HEK293 (cell line): ENCODE measurements around the gene ACSS1.

Experiments
- CTCF ChIA-PET: fragments of 350-600 bp; formaldehyde crosslinking; extraction: SDS; loops from one replicate; lab custom pipeline; 2021; ENCODE audit warnings: antibody characterized with exemption; lab: Yijun Ruan, JAX
- POLR2A ChIA-PET: fragments of 300-600 bp; formaldehyde crosslinking; extraction: SDS; loops from one replicate; lab custom pipeline; 2020; ENCODE audit warnings: antibody characterized with exemption, inconsistent platforms; lab: Yijun Ruan, JAX
- H3K27ac ChIP-seq: fragments of 200-500 bp; sonication (Bioruptor generic); 2 replicates; pipeline ENCODE4 v1.5.1; 2014; ENCODE audit warnings: low read depth, low read length, control low read depth, inconsistent platforms; ENCODE audit errors: extremely low read depth
- H3K36me3 ChIP-seq, 2 experiments: fragments of 200-500 bp in 1 of 2; sonication (Bioruptor generic) in 1 of 2; 1 replicate in 1 of 2; 2 replicates in 1 of 2; pipeline ENCODE4 v1.5.1; 2014 to 2017; ENCODE audit warnings: inconsistent platforms in 2 of 2, low read length in 2 of 2; ENCODE audit not compliant: control insufficient read depth in 2 of 2, insufficient read depth in 1 of 2
- H3K4me1 ChIP-seq: fragments of 200-500 bp; sonication (Bioruptor generic); 2 replicates; pipeline ENCODE4 v1.5.1; 2014; ENCODE audit warnings: mild to moderate bottlenecking, low read length, inconsistent platforms; ENCODE audit not compliant: control insufficient read depth, insufficient read depth
- H3K4me3 ChIP-seq: 2 replicates; pipeline ENCODE4 v1.5.1; 2011; ENCODE audit warnings: low read depth, mild to moderate bottlenecking, control low read depth, low read length, moderate library complexity
- H3K9me3 ChIP-seq: fragments of 200-500 bp; sonication (Bioruptor generic); 2 replicates; pipeline ENCODE4 v1.5.1; 2014; ENCODE audit warnings: low read depth, low read length, inconsistent platforms; ENCODE audit not compliant: control insufficient read depth, insufficient read depth
- PRDM6 ChIP-seq: fragments of 450-650 bp; formaldehyde crosslinking; IDR thresholded peaks from 2 replicates; pipeline ENCODE4 v1.5.1; 2017; ENCODE audit warnings: missing biosample characterization, missing genetic modification characterization
- REST ChIP-seq: fragments of 450-650 bp; formaldehyde crosslinking; IDR thresholded peaks from 2 replicates; pipeline ENCODE4 v1.5.1; 2016; ENCODE audit warnings: missing biosample characterization, missing genetic modification characterization
- TCF7L2 ChIP-seq: IDR thresholded peaks from 2 replicates; pipeline ENCODE4 v1.6.1; 2011; ENCODE audit warnings: low read depth, mild to moderate bottlenecking, inconsistent platforms, low read length, moderate library complexity, borderline replicate concordance
- WT1 ChIP-seq: fragments of 450-650 bp; formaldehyde crosslinking; IDR thresholded peaks from 2 replicates; pipeline ENCODE4 v1.5.1; 2016; ENCODE audit warnings: missing biosample characterization, missing genetic modification characterization
- ZBTB10 ChIP-seq: fragments of 450-650 bp; formaldehyde crosslinking; IDR thresholded peaks from 2 replicates; pipeline ENCODE4 v1.5.1; 2016; ENCODE audit warnings: missing biosample characterization, missing genetic modification characterization
- ZFHX2 ChIP-seq: fragments of 450-650 bp; formaldehyde crosslinking; conservative IDR thresholded peaks from 2 replicates; pipeline ENCODE4 v1.5.1; 2016; ENCODE audit warnings: missing biosample characterization, missing genetic modification characterization
- ZNF121 ChIP-seq: fragments of 450-650 bp; formaldehyde crosslinking; IDR thresholded peaks from 2 replicates; pipeline ENCODE4 v1.5.1; 2016; ENCODE audit warnings: missing biosample characterization, missing genetic modification characterization
- ZNF146 ChIP-seq: fragments of 450-650 bp; formaldehyde crosslinking; IDR thresholded peaks from 2 replicates; pipeline ENCODE4 v1.5.1; 2016; ENCODE audit warnings: missing biosample characterization, missing genetic modification characterization
- ZNF157 ChIP-seq: fragments of 450-650 bp; formaldehyde crosslinking; IDR thresholded peaks from 2 replicates; pipeline ENCODE4 v1.5.1; 2016; ENCODE audit warnings: missing biosample characterization, missing genetic modification characterization
- ZNF223 ChIP-seq: fragments of 450-650 bp; formaldehyde crosslinking; IDR thresholded peaks from 2 replicates; pipeline ENCODE4 v1.5.1; 2016; ENCODE audit warnings: missing biosample characterization, missing genetic modification characterization
- ZNF23 ChIP-seq: fragments of 450-650 bp; formaldehyde crosslinking; IDR thresholded peaks from 2 replicates; pipeline ENCODE4 v1.5.1; 2016; ENCODE audit warnings: missing biosample characterization, missing genetic modification characterization, borderline replicate concordance
- ZNF426 ChIP-seq: fragments of 450-650 bp; formaldehyde crosslinking; IDR thresholded peaks from 2 replicates; pipeline ENCODE4 v1.5.1; 2017; ENCODE audit warnings: missing biosample characterization, missing genetic modification characterization, mild to moderate bottlenecking, inconsistent platforms, moderate library complexity
- ZNF629 ChIP-seq: fragments of 450-650 bp; formaldehyde crosslinking; IDR thresholded peaks from 2 replicates; pipeline ENCODE4 v1.5.1; 2017; ENCODE audit warnings: missing biosample characterization, missing genetic modification characterization
- ZNF639 ChIP-seq: fragments of 450-650 bp; formaldehyde crosslinking; IDR thresholded peaks from 2 replicates; pipeline ENCODE4 v1.5.1; 2016; ENCODE audit warnings: missing biosample characterization, missing genetic modification characterization
- ZNF664 ChIP-seq: fragments of 450-650 bp; formaldehyde crosslinking; IDR thresholded peaks from 2 replicates; pipeline ENCODE4 v1.5.1; 2016; ENCODE audit warnings: missing biosample characterization, missing genetic modification characterization
- ZNF76 ChIP-seq: fragments of 450-650 bp; formaldehyde crosslinking; IDR thresholded peaks from 2 replicates; pipeline ENCODE4; 2016; ENCODE audit warnings: low read depth, missing biosample characterization, missing genetic modification characterization, borderline replicate concordance
- ZNF792 ChIP-seq: fragments of 450-650 bp; formaldehyde crosslinking; IDR thresholded peaks from 2 replicates; pipeline ENCODE4 v1.5.1; 2016; ENCODE audit warnings: missing biosample characterization, missing genetic modification characterization
- ZSCAN16 ChIP-seq: fragments of 450-650 bp; formaldehyde crosslinking; IDR thresholded peaks from 2 replicates; pipeline ENCODE4 v1.5.1; 2016; ENCODE audit warnings: missing biosample characterization, missing genetic modification characterization
- ZSCAN5A ChIP-seq: fragments of 450-650 bp; formaldehyde crosslinking; IDR thresholded peaks from 2 replicates; pipeline ENCODE4 v1.5.1; 2016; ENCODE audit warnings: missing biosample characterization, missing genetic modification characterization

The ACSS1 gene

GRCh38 chr20:25045343-25045712, 12.6 kb downstream of the ACSS1 start:
- no peaks in the 10 kb centered on the region for H3K4me1 ChIP-seq
- H3K4me3 ChIP-seq, result no peak overlapping the region
- TF ChIP-seq PRDM6 (no peak), ZNF664 (no peak), ZBTB10 (tag by site-specific recombination) (no peak), ZNF76 (tag by site-specific recombination) (no peak), ZNF426 (tag by site-specific recombination) (no peak), ZNF639 (no peak), ZNF146 (tag by site-specific recombination) (no peak), ZNF23 (tag by site-specific recombination) (no peak), ZNF792 (no peak), ZSCAN16 (tag by site-specific recombination) (no peak)
- H3K27ac ChIP-seq, result no peak overlapping the region
- H3K36me3 ChIP-seq, result peaks cover 0 to 7% of the 10 kb centered on the region in 2 experiments; a peak in 1 of 3 replicates
- ChIA-PET CTCF (no interaction called here), POLR2A (no interaction called here)
- no peaks in the 10 kb centered on the region for H3K9me3 ChIP-seq

- POLR2A ChIA-PET, result no interaction called here
- TF ChIP-seq TCF7L2, result no peak
- no peak for TF ChIP-seq ZNF629 (tag by site-specific recombination)
- no peak for TF ChIP-seq ZSCAN5A (tag by site-specific recombination)
- no peak for TF ChIP-seq ZFHX2
- TF ChIP-seq ZNF223 (tag by site-specific recombination), result no peak
- no peak for TF ChIP-seq REST
- TF ChIP-seq ZNF121 (tag by site-specific recombination), result no peak
- TF ChIP-seq WT1 (tag by site-specific recombination), result no peak
- no peak for TF ChIP-seq ZNF157 (tag by site-specific recombination)
- TF ChIP-seq, all 188 proteins: peak for 0
- H3K27ac ChIP-seq, result no peak overlapping the region
Observed at GRCh38 chr20:25044660-25045342, 13.1 kb downstream of the ACSS1 start.

More at GRCh38 chr20:25044660-25045342, 13.1 kb downstream of the ACSS1 start:
- CTCF ChIA-PET, result interaction anchor here (0.9 kb wide), 1 partner anchor 126 kb away, joined by 3 read pairs; no protein-coding TSS in a partner anchor
- peaks cover 0 to 7% of the 10 kb centered on the region in 2 experiments; a peak in 1 of 3 replicates for H3K36me3 ChIP-seq
- H3K4me1 ChIP-seq, result no peaks in the 10 kb centered on the region
- H3K4me3 ChIP-seq, result no peak overlapping the region
- H3K9me3 ChIP-seq, result no peaks in the 10 kb centered on the region
